ENCODE data around the gene AANAT.
"Not testable (repeated sequence)": the region's sequence is repeated elsewhere in the genome, so short reads cannot be mapped to it uniquely, and the experiment has no call there.

Gene AANAT

DNA sequence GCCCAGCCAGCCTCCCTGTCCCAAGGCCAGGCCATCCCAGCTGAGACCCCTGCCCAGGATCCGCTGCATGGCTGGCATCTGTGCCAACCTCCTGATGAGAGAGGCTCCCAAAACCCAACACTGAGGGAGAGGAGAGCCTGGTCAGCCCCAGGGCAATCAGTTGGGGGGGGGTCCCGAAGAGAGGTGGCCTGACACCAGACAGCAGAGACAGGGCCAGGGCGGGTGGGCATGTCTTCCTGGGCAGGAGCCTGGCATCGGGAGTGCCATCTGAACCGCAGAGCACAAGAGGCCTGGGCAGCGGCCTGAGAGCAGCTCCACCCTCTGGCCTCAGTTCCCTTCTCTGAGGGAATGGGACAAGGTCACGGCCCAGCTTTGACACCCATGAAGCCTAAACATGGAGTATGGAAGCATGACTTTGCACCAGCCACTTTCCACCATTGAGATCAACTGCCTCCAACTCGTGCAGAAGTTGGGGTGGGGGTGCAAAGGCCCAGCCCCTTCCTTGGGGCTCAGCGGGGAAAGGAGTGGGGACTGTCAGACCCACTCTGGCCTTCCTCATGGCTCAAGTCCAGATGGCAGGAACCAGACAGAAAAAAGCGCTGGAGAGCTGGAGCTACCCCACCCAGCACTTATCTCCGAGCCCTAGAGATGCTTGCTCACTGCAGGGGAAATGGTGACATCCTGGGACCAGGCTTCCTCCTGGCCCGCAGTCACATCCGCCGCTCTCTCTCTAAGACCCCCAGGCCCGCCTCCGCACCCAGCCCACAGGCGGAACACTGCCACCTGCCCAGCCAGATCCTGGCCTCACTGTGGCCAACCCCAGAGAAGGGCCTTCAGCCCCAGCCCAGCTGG is 24.1 kb downstream of the AANAT start:
- no peak for DNase-seq

DNA sequence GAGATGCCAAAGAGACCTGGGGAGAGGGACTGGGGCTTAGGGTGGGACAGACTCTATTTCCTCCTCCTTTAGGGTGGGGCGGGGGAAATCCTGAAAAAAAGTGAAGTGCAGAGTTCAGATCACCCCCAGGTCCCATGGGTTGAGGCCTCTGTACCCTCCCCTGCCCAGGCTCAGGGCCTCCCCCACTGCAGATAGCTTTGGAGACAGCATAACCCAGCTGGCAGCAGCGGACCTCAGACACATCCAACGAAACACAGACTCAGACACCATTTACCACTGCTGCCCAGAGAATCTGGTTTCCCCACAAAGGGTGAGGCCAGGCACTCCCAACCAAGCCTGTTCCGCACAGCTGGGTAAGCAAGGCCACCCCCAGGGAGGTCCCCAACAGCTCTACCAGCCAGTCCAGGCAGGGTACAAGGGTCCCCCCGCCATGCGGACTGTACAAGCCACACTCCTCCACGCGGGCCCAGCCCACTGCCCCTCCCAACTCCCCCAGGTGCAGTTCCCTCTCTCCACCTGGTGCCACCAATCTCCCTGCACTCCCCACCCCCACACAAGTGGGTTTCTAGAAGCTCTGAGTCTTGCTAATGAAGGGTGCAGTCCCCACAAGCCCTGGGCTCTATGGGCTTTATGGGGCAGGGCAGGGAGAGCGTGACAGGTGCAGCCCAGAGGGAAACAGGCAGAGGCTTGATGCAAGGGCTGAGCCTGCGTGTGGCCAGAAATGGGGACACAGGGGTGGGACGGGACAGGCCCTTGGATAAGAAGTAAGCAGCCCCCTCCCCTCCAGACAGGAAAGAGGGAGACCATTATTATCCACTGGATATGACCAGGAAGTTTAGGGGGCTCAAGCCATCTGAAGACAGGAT is 25.0 kb downstream of the AANAT start:
- DNase-seq: no peak

DNA sequence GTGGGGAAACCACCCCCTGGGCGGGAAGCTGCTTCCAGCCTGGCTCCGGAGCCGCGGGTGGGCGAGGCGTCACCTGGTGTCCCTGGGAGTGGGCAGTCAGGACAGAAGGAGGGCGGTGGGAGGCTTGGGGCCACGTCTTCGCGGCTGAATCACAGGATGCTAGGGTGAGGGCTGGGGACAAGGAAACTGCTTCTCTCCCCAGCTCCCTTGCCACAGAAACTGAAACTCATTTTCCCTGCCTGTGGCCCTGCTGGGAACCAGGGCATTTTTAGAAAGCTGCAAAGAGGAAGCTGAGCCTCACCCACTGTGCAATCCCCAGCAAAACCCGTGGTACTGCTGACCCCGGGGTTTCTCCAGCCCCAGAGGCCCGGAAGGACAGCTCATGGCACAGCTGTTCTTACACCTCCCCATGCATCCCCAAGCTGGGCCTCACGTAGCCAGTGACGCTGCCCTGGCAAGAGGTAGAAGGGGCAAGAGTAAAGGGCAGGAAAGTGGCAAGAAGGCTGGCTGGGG is 25.6 kb downstream of the AANAT start:
- DNase-seq: no peak

DNA sequence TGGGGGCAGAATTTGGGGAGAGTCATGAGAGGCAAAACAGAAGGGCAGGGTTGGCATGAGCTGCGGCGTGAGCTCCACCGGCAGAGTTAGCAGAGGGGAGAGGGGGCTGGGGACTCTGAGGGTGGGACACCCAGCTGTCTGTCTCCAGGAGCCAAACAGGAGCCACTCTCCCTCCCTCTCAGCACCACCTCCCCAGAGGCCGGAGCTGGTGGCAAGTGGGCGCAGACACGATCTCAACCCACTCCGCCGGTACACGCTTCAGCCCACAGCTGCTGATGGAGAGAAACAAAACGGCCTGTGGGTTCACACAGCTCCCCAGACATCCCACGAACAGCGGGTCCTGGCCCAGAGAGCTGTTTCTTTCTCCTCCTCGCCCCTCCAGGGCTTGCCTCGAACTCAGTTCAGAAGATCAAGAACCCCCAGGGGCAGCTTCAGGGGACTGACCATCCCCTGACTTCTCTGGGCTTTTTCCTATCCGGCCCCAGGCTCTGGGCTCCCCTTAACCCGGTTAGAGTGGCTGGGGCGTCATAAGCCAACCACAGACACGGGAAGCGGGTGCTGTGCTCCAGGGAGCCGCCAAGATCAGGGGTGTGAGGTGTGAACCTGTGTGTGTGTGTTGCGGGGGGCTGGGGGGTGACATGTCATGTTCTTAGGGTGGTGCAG is 26.2 kb downstream of the AANAT start:
- DNase-seq: no peak

DNA sequence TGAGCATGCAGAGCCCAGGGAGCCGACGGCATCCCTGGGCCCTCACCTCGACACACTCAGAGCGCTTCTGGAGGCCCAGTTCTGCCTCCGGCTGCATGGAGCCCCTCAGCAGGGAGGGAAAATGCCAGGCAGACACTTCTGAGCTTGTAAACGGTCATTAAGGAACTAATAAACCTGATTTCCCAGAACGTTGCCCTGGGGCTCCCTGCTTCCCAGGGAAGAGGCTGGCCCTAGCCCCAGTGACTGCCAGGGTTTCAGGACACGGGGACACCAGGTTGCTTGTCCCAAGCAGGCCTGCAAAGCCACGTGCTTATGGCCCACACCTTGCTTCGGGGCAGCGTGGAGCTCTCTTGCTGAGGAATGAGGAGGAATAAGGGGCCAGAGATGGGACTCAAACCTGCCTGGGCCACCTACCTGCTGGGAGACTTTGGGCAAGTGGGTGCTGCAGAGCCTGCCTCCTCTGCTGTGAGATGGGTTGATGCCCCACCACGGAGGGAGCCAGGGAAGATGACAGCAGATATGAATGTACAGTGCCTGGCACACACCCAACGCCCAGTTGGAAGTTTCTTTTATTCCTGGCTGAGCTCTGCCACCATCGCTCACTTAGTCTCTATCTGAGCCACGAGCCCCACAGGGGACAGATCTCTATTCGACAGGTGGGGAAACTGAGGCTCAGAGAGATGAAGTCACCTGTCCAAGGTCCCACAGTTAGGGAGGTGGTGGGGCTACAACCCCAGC is 28.4 kb downstream of the AANAT start:
- DNase-seq: no peak

DNA sequence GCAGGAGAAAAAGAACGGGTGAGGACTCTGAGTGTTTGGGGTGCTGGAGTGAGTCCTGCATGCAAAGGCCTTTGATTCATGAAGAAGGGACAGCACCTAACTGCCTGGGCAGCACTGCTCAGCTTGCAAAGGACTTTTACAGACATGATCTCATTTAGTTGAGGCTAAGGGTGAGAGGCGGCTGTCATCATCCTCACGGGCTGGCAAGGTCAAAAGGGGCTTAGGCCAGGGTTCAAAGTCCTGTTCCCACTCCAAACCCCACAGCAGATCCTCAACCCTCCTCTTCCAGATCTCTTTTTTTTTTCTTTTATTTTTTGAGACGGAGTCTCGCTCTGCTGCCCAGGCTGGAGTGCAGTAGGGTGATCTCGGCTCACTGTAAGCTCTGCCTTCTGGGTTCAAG is 29.1 kb downstream of the AANAT start:
- no peak for DNase-seq

DNA sequence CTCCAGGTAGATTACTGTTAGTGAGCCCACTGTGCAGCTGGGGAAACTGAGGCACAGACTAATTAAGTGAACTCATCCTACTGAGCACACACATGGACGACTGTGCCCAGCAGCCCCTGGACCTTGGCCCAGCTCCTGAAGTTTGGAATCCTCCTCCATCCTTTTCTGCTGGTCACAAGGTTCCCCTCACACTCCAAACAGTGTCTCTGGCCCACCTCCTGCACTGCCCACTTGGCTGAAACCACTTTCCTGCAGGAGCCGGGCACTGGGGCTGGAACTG is 30.2 kb downstream of the AANAT start:
- no peak for DNase-seq

DNA sequence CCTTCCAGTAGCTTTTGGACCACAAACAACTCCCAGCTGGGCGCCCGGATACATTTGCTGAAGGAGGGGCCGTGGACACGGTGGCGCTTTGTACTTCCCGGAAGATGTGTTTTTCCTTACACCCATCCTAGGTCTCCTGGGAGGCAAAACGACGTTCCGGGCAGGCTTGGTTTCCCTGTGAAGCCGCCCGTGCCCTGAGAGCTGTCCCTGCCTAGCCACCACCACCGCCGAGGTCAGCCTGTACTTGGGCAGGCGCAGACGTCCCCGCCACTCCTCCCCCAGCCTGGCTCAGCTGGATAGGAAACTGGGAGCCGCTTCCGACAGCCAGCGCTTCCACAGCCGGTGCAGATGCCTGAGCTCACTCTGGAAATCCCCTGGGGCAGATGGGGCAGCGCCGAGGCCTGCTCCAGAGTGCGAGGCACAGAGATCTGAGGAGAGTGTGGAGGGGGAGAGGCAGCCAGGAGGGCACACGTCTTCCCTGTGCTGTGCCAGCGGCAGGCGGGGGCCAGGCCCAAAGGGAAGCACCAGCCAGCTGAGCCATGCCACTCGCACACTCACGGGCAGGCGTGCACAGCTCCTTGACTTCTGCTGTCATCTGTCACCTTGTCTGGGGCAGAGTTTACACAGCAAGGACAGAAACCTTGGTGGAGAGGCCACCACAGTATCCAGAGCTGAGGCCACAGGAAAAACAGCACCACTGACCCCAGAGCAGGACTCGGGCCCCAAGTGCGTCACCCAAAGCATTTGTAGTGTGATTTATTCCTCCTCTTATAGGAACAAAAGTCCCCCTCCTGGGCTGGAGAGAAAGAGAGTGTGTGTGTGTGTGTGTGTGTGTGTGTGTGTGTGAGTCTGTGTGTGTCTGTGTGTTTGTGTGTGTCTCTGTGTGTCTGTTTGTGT is 30.8 kb downstream of the AANAT start:
- no peak for DNase-seq

DNA sequence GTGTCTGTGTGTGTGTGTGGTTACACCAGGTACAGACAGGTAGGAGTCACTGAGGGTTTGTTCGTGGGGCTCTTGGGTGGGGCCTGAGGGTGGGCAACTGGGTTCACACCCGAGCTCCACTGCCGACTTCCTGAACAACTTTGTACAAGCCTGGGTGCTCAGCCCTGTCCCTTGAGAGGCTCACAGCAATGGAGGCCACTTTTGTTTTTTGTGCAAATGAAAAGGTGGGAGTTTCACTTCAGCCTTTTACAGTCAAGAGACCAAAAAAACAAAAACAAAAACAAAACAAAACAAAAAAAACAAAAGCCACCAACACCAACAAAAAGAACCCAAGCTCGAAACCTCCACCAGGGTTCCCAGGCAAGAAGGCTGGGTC is 31.5 kb downstream of the AANAT start:
- DNase-seq: no peak

DNA sequence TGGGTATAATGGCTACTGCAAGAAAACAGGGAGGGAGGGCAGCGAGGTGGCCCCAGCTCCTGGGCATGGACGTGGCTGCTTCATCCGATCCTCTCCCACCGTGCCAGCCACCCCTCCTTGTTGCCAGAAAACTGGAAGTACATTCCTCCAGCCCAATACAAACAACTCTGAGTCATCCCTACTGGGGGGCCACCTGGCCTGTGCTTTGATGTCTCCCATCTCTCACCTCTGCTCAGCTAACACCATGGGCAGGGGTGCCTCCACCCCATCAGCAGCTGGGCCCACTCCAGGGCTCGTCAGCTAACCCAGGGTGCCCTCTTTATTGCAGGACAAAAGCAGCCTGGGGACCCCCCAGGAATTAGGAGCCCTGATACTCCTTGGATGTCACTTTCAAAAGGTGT is 31.9 kb downstream of the AANAT start:
- DNase-seq: no peak

DNA sequence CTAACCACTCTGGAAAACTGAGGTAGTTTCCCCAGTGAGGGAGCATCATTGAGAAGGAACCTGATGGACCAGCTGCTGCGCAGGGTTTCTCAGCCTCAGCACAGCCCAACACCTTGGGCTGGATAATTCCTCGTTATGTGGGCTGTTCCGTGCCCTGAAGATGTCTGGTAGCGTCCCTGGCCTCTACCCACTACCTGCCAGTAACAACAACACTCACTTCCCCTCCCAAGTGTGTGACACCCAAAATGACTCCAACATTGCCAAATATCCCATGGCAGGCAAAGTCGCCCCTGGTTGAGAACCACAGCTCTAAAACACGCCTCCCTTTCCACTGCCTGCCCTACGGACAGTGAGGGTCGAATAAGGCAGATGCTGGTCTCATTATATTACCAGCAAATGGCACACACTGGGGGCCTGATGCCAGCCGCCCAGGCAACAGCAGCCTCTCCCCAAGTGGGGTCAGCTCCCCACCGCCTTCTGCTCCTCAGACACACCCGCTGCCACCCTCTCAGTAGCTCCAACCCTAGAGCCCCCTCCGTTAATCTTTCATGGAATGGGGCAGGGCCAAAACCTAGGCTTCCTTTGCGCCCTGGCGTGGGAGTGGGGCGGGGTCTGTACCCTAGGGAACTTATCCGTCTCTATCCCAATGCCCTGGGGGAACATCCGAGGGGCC is 32.8 kb downstream of the AANAT start:
- DNase-seq: no peak

DNA sequence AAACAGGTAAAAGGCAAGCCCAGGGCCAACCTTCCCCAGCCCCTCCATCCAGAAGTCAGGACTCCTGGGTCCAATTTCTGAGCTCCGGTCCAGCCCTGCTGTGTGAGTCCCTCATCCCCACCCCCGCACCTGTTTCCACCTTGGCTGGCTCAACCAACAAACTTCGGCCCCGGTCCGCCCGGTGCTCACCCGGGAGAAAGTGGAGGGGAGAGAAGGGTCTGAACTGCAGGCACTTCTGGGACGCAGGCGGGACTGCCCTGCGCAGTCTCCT is 33.3 kb downstream of the AANAT start:
- DNase-seq: no peak

DNA sequence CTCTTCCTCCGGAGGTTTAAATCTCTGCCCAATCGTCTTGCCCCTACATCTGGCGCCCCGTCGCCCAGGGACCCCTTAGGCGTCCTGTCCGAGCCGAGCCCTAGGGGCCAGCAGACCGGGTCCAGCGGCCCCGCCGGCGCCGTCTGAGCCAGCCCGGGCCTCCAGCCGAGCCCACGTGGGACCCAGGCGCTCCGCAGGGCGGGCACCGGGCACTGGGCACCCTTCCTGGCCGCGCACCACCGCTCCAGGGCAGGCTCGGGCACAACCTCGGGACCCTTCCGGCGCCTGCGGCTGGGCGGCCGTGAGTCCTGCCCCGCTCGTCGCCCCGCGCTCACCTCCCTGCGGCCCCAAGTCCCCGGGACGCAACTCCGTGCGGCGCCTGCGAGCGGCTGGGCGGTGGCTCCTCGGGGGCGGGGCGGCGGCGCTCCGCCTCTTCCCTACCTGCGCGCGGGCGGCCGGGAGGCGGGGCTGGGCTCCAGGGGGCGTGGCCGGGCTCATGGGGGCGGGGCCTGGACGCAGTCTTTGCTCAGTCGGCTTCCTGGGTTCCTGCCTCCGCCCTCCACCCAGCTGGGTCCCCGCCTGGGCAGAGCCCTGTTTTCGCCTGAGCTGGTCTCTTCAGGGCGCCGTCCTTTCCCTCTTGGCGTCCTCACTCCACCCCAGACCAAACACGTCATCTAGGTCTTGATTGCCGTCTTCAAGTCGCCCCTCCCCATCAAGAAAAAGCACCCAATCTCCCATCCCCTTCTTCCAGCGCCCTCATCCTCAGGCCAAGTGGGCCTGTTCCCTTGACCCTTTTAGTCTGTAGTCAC is 33.8 kb downstream of the AANAT start, which contains the start of gene RHBDF2:
TSS of gene RHBDF2 (minus strand) at position 406 of the 809 bp plus-strand sequence. CDS start 19,899 bp downstream, outside the sequence.
- peak; percentile 58 for DNase-seq

DNA sequence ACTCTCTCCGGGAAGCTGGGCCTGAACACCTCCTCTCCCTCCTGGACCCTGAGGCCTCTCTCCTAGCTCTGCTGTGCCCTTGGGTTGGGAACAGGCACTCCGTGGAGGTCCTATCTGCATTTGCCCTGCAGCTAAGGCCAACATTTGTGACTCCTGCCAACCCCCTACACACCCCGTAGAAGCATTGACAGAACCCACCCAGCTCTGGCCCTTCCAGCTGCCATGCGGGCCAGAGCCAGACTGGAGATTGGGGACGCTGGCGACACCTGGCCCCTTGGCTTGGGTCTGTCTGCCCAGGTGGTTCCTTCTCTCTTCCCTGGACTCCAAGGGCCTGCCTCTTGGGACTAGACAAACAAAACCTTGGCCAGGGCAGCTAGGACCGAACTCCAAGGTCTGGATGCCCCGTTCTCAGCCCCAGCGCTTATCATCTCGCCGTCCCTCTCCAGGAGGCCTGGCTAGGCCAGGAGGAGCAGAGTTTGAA is 34.5 kb downstream of the AANAT start:
- no peak for DNase-seq

DNA sequence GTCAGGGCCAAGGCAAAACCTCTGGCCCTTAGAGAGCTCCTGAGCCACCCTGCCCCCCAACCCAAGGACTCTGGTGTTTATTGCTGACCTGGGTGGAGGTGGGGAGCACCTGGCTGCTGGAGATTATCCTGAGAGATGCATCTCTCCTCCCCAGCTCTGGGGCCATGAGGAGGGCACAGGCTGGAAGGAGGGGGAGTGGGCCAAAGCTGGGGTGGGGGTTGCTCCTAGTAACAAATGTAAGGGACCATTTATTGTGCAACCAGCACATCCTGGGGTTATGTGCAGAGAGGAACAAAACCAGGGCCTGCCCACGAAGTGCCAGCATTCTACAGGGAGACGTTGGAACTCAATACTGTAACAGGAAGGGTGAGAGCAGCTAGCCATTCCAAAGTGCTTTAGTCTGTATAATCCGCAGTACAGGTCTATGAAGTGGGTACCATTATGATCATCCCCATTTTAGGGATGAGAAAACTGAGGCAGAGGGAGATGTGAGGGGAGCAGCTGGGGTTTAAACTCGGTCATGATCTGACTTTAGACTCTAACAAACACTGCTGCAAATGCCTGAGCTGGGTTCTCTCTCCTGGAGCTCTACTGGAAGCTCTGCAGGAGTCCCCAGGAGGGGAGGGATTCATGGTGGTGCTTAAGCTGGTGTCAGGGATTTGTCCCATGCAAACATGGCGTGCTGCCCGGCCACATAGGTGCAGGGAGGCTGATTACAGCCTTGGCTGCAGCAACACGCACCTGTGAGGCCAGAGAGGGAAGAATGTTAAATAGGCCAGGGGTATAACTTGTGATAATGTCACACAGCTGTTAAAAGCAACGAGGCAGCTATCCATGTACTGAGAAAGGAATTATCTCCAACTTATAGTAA is 35.2 kb downstream of the AANAT start:
- no peak for DNase-seq

DNA sequence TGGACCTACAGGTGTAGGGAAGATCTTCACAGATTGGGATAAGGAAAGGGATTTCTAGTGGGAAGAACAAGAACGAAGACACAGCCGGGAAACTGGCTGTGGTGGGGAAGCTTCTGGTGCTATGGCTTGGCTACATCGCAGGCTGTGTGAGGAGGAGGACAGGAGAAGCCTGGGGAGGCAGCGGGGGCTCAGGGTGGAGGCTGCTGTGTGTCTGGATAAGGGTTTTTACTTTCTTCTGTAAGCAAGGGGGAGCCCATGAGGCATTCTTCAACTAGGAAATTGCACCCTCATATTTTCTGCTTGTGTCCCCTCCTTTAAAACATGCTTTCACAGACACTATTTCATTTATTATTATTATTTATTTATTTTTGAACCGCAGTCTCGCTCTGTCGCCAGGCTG is 36.7 kb downstream of the AANAT start:
- DNase-seq: no peak

DNA sequence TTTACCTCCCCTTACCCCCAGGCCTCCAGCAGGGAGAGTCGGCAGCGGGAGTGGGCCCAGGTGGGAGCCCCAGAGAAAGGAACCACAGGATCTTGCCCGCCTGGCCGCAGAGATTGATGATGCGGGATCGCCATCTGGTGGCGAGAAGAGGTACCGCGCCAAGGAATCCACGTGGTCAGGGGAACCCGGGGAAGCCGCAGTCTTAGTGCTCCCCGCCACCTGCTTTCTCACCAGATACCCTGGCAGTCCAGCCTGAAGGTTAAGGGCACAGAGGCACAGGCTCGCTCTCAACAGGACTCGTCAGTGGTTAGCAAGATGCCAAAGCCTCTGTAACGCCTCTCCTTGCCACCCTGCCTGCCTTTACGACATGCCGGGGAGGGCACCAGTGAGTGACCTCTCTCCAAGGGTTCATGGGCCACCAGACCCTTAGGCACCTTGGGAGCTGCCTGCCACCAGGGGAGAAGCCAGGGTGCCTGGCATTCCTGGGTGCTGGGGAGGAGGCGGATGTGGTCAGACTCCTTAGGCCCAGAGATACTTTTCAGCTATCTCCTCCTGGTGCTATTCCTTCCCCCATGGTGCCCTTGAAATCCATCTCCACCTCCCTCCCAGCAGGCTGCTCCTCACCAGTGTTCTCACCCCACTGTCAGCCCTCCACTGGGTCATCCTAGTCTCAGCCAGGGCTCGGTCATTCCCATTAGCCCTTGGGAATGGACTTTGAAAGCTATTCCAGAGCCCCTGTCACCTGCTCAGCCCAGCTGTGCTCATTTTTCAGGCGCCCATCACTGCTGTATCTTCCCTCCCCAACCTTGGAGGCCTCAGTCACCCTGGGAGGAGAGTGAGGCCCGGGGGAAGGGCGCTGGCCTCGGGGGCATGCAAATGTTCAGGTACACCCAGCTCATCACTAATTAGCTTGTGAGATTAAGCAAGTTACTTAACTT is 39.3 kb downstream of the AANAT start:
- DNase-seq: no peak

DNA sequence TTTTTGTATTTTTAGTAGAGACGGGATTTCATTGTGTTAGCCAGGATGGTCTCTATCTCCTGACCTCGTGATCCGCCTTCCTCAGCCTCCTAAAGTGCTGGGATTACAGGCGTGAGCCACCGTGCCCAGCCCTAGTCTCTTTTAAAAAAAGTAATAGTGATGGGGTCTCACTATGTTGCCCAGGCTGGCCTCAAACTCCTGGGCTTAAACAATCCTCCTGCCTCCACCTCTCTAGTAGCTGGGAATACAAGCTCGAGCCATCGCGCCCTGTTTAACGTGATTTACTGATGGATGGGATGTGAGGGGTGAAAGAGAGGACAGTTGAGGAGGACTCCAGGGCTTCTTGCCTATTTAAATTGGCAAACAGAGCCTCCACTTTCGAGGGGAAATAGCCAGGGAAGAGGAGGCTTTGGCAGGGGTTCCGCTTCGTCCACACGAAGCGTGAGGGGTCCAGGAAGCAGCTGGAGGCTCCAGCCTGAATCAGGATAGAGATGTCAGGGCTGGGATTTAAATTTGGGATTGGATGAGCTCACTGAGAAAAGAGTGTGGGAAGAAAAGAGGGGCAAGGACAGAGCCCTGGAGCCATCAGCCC is 41.2 kb downstream of the AANAT start:
- not testable (repeated sequence) for DNase-seq
